A549 (cell line): ENCODE results near the gene OXT. TPM values are rescaled to one million over a fixed set of nuclear protein-coding genes. Genes with fewer than 3 reads are reported as not detected.

Experiments used
- ATAC-seq, 2 experiments: fragments of 200-7000 bp in 1 of 2; fragments of >200 bp in 1 of 2; cut with Nextera tagmentation in 1 of 2; cut with Tn5 transposase in 1 of 2; 3 replicates each; pipeline versions ENCODE4 v1.8.0 to v1.9.1; 2018 to 2020; ENCODE audit warnings: mild to moderate bottlenecking in 1 of 2, moderate library complexity in 1 of 2
- CTCF ChIA-PET: fragments of 300-600 bp; sonication (Branson Sonifier 250); formaldehyde crosslinking; extraction: SDS; loops from one replicate; lab custom pipeline; 2021; ENCODE audit warnings: antibody characterized with exemption, inconsistent platforms; lab: Yijun Ruan, JAX
- POLR2A ChIA-PET: fragments of 350-600 bp; formaldehyde crosslinking; extraction: SDS; loops from one replicate; lab custom pipeline; 2021; ENCODE audit warnings: antibody characterized with exemption, inconsistent platforms; lab: Yijun Ruan, JAX
- DNase-seq, 2 experiments: peaks; one replicate each; pipeline versions ENCODE4 v3.0.0 to v3.0.0-alpha.2; 2011 to 2016; ENCODE audit warnings: low read depth in 1 of 2, low spot score in 1 of 2
- FAIRE-seq: peaks from 2 replicates; lab custom pipeline; 2011; peaks lifted over from hg19 to GRCh38; lab: Jason Lieb, UNC
- H3K27ac ChIP-seq, 2 experiments: fragments of >200 bp; sonication (Bioruptor Twin); formaldehyde crosslinking; 3 replicates each; pipeline ENCODE4 v1.5.1; 2016 to 2017
- H3K4me1 ChIP-seq: fragments of >200 bp; sonication (Bioruptor Twin); formaldehyde crosslinking; 3 replicates; pipeline ENCODE4 v1.6.1; 2016
- H3K4me2 ChIP-seq: fragments of >200 bp; sonication (Bioruptor Twin); formaldehyde crosslinking; 3 replicates; pipeline ENCODE4 v1.6.1; 2016
- H3K4me3 ChIP-seq: fragments of >200 bp; sonication (Bioruptor Twin); formaldehyde crosslinking; 3 replicates; pipeline ENCODE4 v1.5.1; 2016
- H3K9me3 ChIP-seq: fragments of >200 bp; sonication (Bioruptor Twin); formaldehyde crosslinking; 3 replicates; pipeline ENCODE4 v1.6.1; 2016
- CBX8 ChIP-seq: fragments of 200-600 bp; sonication (generic); IDR thresholded peaks from 2 replicates; pipeline ENCODE4 v1.6.1; 2016
- CEBPB ChIP-seq, 2 experiments: fragments of >200 bp in 1 of 2; sonication (Bioruptor Twin) in 1 of 2; formaldehyde crosslinking in 1 of 2; IDR thresholded peaks; 2 replicates each; pipeline ENCODE4 v1.6.1; 2012 to 2016
- EP300 ChIP-seq, 2 experiments: fragments of >200 bp; sonication (Bioruptor Twin); formaldehyde crosslinking; IDR thresholded peaks; 2 replicates in 1 of 2; 3 replicates in 1 of 2; pipeline ENCODE4 v1.6.1; 2016 to 2017
- FOXS1 ChIP-seq: fragments of 250-450 bp; sonication (Bioruptor Pico); IDR thresholded peaks from 2 replicates; pipeline ENCODE4 v1.5.0; 2020; ENCODE audit warnings: mild to moderate bottlenecking, moderate library complexity
- HDAC2 ChIP-seq: fragments of 200-600 bp; sonication (generic); IDR thresholded peaks from 2 replicates; pipeline ENCODE4 v1.6.1; 2016
- HMGXB4 ChIP-seq: fragments of 250-450 bp; sonication (Bioruptor Pico); IDR thresholded peaks from 2 replicates; pipeline ENCODE4 v1.5.0; 2021; ENCODE audit warnings: mild to moderate bottlenecking, moderate library complexity, borderline replicate concordance
- HOXA7 ChIP-seq: fragments of 250-450 bp; sonication (Bioruptor Pico); IDR thresholded peaks from 2 replicates; pipeline ENCODE4 v1.5.0; 2020; ENCODE audit warnings: mild to moderate bottlenecking, moderate library complexity
- KDM5A ChIP-seq: fragments of 200-600 bp; sonication (generic); IDR thresholded peaks from 2 replicates; pipeline ENCODE4 v1.6.1; 2016; ENCODE audit warnings: antibody characterized with exemption, mild to moderate bottlenecking
- NPAS2 ChIP-seq: fragments of 250-450 bp; sonication (Bioruptor Pico); IDR thresholded peaks from 2 replicates; pipeline ENCODE4 v1.8.0; 2022; ENCODE audit warnings: mild to moderate bottlenecking, moderate library complexity, borderline replicate concordance
- PBX3 ChIP-seq: IDR thresholded peaks from 2 replicates; pipeline ENCODE4 v1.6.1; 2012
- PHF8 ChIP-seq: fragments of 200-600 bp; sonication (generic); IDR thresholded peaks from 2 replicates; pipeline ENCODE4 v1.6.1; 2016; ENCODE audit warnings: low read depth, mild to moderate bottlenecking, antibody characterized with exemption, moderate library complexity, borderline replicate concordance
- POLR2AphosphoS2 ChIP-seq: conservative IDR thresholded peaks from 2 replicates; pipeline ENCODE4 v1.6.1; 2012; ENCODE audit warnings: low read length, improper control_type of control experiment, inconsistent platforms
- RAD21 ChIP-seq, 2 experiments: fragments of >200 bp in 1 of 2; sonication (Bioruptor Twin) in 1 of 2; formaldehyde crosslinking in 1 of 2; IDR thresholded peaks in 1 of 2; conservative IDR thresholded peaks in 1 of 2; 2 replicates in 1 of 2; 3 replicates in 1 of 2; pipeline ENCODE4 v1.6.1; 2012 to 2018; ENCODE audit warnings: inconsistent platforms in 1 of 2
- REST ChIP-seq: fragments of 200-600 bp; sonication (generic); IDR thresholded peaks from 2 replicates; pipeline ENCODE4 v1.6.1; 2016; ENCODE audit warnings: antibody characterized with exemption, mild to moderate bottlenecking, moderate library complexity
- SREBF2 ChIP-seq: fragments of 450-650 bp; IDR thresholded peaks from 2 replicates; pipeline ENCODE4 v1.6.1; 2014; ENCODE audit warnings: mild to moderate bottlenecking, moderate library complexity
- ZNF302 ChIP-seq: fragments of 250-450 bp; sonication (Bioruptor Pico); IDR thresholded peaks from 2 replicates; pipeline ENCODE4 v1.9.0; 2021; ENCODE audit warnings: inconsistent platforms, mild to moderate bottlenecking, moderate library complexity
- WGBS: methylation state at CpG from one replicate; pipeline ENCODE4 v1.1.6; 2017; ENCODE audit errors: missing lambda C conversion rate; 5-methylcytosine and 5-hydroxymethylcytosine counted together
- polyA plus RNA-seq, 4 experiments: library from polyadenylated mRNA; depleted of rRNA in 3 of 4; stranded (reverse); fragments of >200 nt; fragmentation: RNase III in 1 of 4; extraction: RNeasy Plus Mini Kit Qiagen cat#74134 plus additional on column Dnase treatment in 1 of 4; gene quantifications; 2 replicates in 3 of 4; 3 replicates in 1 of 4; pipeline ENCODE4 v1.2.3, GENCODE V29; 2011 to 2017

OXT gene
- polyA plus RNA-seq, 2 of the 4 experiments (the other 2 are of a cell fraction) = not detected

GRCh38 chr20:3027987-3028386 lies 43.4 kb upstream of the OXT start (continued):
- TF ChIP-seq HOXA7 (CRISPR knock-in tag) (no peak), NPAS2 (CRISPR knock-in tag) (no peak), POLR2AphosphoS2 (no peak), RAD21 (conservative IDR thresholded peaks at IDR 0.05 in 1 of 2, IDR thresholded peaks at IDR 0.05 in 1 of 2) (no peak), SREBF2 (no peak), CEBPB (IDR thresholded peaks at IDR 0.05) (no peak), CBX8 (no peak)

GRCh38 chr20:3031524-3032147 lies 39.8 kb upstream of the OXT start:
- peak; percentile 72 for FAIRE-seq
- WGBS = 86% methylated on average over 3 of the region's 3 CpGs

More at GRCh38 chr20:3031524-3032147, 39.8 kb upstream of the OXT start:
- no peak overlapping the region for H3K4me3 ChIP-seq
- TF ChIP-seq FOXS1 (CRISPR knock-in tag) (no peak), HMGXB4 (CRISPR knock-in tag) (no peak), KDM5A (no peak), PHF8 (no peak), HDAC2 (no peak), POLR2AphosphoS2 (no peak), REST (no peak), EP300 (IDR thresholded peaks at IDR 0.05) (no peak), PBX3 (no peak), ZNF302 (CRISPR knock-in tag) (no peak)
- ChIA-PET POLR2A (no interaction called here), CTCF (interaction anchor here (0.7 kb wide), 1 partner anchor 85 kb away, joined by 4 read pairs; no protein-coding TSS in a partner anchor)
- H3K9me3 ChIP-seq = no peaks in the 10 kb centered on the region
- no peaks in the 10 kb centered on the region for H3K4me1 ChIP-seq
- DNase-seq = no peak
- no peak for ATAC-seq
- no peak overlapping the region for H3K4me2 ChIP-seq
- no peak overlapping the region for H3K27ac ChIP-seq
